SU-DHL-6 (cell line): ENCODE data around the gene TSPAN18.

Experiments used
- H2AFZ ChIP-seq: fragments of 200-600 bp; sonication (generic); 2 replicates; pipeline ENCODE4 v1.6.1; 2014; ENCODE audit warnings: low read depth, mild to moderate bottlenecking, moderate library complexity, mixed read lengths, antibody characterized with exemption, low read length; ENCODE audit not compliant: severe bottlenecking
- H3F3A ChIP-seq: fragments of 200-600 bp; shearing (Covaris generic); 2 replicates; pipeline ENCODE4 v1.6.0; 2016; ENCODE audit warnings: antibody characterized with exemption, mild to moderate bottlenecking; ENCODE audit not compliant: insufficient read depth
- H3K27ac ChIP-seq: fragments of 200-600 bp; sonication (generic); 2 replicates; pipeline ENCODE4 v1.5.1; 2016; ENCODE audit warnings: low read depth, mild to moderate bottlenecking, low read length, moderate library complexity, mixed read lengths
- H3K27me3 ChIP-seq: fragments of 200-600 bp; sonication (generic), shearing (Covaris generic); 2 replicates; pipeline ENCODE4 v1.6.0; 2014; ENCODE audit warnings: mild to moderate bottlenecking, low read length
- H3K36me3 ChIP-seq: fragments of 200-600 bp; sonication (generic); 2 replicates; pipeline ENCODE4 v1.6.1; 2014; ENCODE audit warnings: mild to moderate bottlenecking, low read length, mixed read lengths
- H3K4me2 ChIP-seq: fragments of 300-600, 200-600 bp; shearing (Covaris generic), sonication (generic); 2 replicates; pipeline ENCODE4 v1.6.0; 2014; ENCODE audit warnings: low read length, low read depth, mild to moderate bottlenecking; ENCODE audit not compliant: poor library complexity, severe bottlenecking
- H3K4me3 ChIP-seq: fragments of 200-600 bp; sonication (generic); 2 replicates; pipeline ENCODE4 v1.5.1; 2014; ENCODE audit warnings: antibody characterized with exemption, low read length, mild to moderate bottlenecking, mixed read lengths; ENCODE audit not compliant: insufficient read depth, poor library complexity, severe bottlenecking
- H3K79me2 ChIP-seq: fragments of 200-600 bp; sonication (generic); 2 replicates; pipeline ENCODE4 v1.6.1; 2014; ENCODE audit warnings: mild to moderate bottlenecking, low read length, moderate library complexity; ENCODE audit not compliant: insufficient read depth
- H3K9ac ChIP-seq: fragments of 200-600 bp; sonication (generic); 2 replicates; pipeline ENCODE4 v1.7.0; 2014; ENCODE audit warnings: mild to moderate bottlenecking, low read length
- H3K9me2 ChIP-seq: fragments of 200-600 bp; sonication (generic); replicated peaks from 2 replicates; pipeline ENCODE4 v1.6.1; 2014; ENCODE audit warnings: low read length; ENCODE audit not compliant: insufficient read depth
- H3K9me3 ChIP-seq: fragments of 200-600 bp; sonication (generic); 2 replicates; pipeline ENCODE4 v1.6.1; 2014; ENCODE audit warnings: low read length, mixed read lengths; ENCODE audit not compliant: insufficient read depth
- H4K20me1 ChIP-seq: fragments of 200-600 bp; sonication (generic); 2 replicates; pipeline ENCODE4 v1.6.1; 2014; ENCODE audit warnings: low read depth, mild to moderate bottlenecking, antibody characterized with exemption, low read length, moderate library complexity, mixed read lengths
- EZH2phosphoT487 ChIP-seq: fragments of 200-600 bp; sonication (generic), shearing (Covaris generic); conservative IDR thresholded peaks from 2 replicates; pipeline ENCODE4 v1.6.1; 2018; ENCODE audit warnings: mild to moderate bottlenecking, antibody characterized with exemption, low read length, moderate library complexity, mixed read lengths
- TF ChIP-seq, protein P1 (sequence below): fragments of 200-600 bp; sonication (generic); IDR thresholded peaks from one replicate; pipeline ENCODE4 v1.5.1; 2017; ENCODE audit warnings: antibody characterized with exemption, mild to moderate bottlenecking, low read length, moderate library complexity; ENCODE audit not compliant: insufficient read depth, poor library complexity, severe bottlenecking

TSPAN18 gene

GRCh38 chr11:44773351-44773965 is 46.7 kb downstream of the TSPAN18 start:
- no peak overlapping the region for H2AFZ ChIP-seq
- no peaks in the 10 kb centered on the region for H3K36me3 ChIP-seq
- no peak for TF ChIP-seq EZH2phosphoT487
- TF ChIP-seq, protein P1, sequence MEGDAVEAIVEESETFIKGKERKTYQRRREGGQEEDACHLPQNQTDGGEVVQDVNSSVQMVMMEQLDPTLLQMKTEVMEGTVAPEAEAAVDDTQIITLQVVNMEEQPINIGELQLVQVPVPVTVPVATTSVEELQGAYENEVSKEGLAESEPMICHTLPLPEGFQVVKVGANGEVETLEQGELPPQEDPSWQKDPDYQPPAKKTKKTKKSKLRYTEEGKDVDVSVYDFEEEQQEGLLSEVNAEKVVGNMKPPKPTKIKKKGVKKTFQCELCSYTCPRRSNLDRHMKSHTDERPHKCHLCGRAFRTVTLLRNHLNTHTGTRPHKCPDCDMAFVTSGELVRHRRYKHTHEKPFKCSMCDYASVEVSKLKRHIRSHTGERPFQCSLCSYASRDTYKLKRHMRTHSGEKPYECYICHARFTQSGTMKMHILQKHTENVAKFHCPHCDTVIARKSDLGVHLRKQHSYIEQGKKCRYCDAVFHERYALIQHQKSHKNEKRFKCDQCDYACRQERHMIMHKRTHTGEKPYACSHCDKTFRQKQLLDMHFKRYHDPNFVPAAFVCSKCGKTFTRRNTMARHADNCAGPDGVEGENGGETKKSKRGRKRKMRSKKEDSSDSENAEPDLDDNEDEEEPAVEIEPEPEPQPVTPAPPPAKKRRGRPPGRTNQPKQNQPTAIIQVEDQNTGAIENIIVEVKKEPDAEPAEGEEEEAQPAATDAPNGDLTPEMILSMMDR: no peak
- H3F3A ChIP-seq: no peaks in the 10 kb centered on the region
- no peaks in the 10 kb centered on the region for H3K27me3 ChIP-seq
- H3K79me2 ChIP-seq: no peaks in the 10 kb centered on the region
- H3K9me2 ChIP-seq: no peaks in the 10 kb centered on the region
- H3K9me3 ChIP-seq: no peaks in the 10 kb centered on the region
- no peak overlapping the region for H3K4me3 ChIP-seq
- H3K9ac ChIP-seq: no peak overlapping the region
- H4K20me1 ChIP-seq: no peaks in the 10 kb centered on the region
- no peak overlapping the region for H3K4me2 ChIP-seq
- no peak overlapping the region for H3K27ac ChIP-seq

DNA sequence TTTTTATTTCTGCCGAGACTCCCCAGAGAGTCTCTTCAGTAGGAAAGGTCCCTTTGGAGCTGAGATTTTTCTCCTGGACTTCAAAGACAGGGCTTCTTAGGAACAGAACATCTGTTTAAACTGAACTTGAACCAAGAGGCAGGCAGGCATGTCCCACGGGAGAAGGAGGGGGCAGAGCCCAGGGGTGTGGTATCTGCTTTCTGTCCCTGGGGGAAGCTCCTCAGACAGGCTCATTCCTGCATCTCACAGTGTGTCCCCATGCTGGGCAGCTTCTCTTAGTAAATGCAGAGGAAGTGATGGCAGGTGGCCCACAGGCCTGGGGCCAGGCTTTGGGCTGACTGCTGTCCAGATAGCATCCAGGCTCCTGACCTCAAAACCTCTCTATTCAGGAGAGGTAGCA is 47.3 kb downstream of the TSPAN18 start:
- Histone ChIP-seq H4K20me1 (no peaks in the 10 kb centered on the region), H3K4me3 (no peak overlapping the region), H3K36me3 (no peaks in the 10 kb centered on the region), H3K9me2 (no peaks in the 10 kb centered on the region), H3K27me3 (no peaks in the 10 kb centered on the region), H3F3A (no peaks in the 10 kb centered on the region), H2AFZ (no peak overlapping the region), H3K27ac (no peak overlapping the region), H3K9me3 (no peaks in the 10 kb centered on the region), H3K79me2 (no peaks in the 10 kb centered on the region), H3K4me2 (no peak overlapping the region), H3K9ac (no peak overlapping the region)
- TF ChIP-seq, protein P1: no peak
- TF ChIP-seq EZH2phosphoT487: no peak

- Histone ChIP-seq H3F3A (no peaks in the 10 kb centered on the region), H3K4me2 (no peak overlapping the region), H3K9ac (no peak overlapping the region), H3K4me3 (no peak overlapping the region), H4K20me1 (no peaks in the 10 kb centered on the region), H3K36me3 (no peaks in the 10 kb centered on the region), H3K9me3 (no peaks in the 10 kb centered on the region), H3K79me2 (no peaks in the 10 kb centered on the region), H3K27me3 (no peaks in the 10 kb centered on the region), H3K27ac (no peak overlapping the region), H3K9me2 (no peaks in the 10 kb centered on the region), H2AFZ (no peak overlapping the region)
- no peak for TF ChIP-seq EZH2phosphoT487
- TF ChIP-seq, protein P1: no peak
These were observed 48.0 kb downstream of the TSPAN18 start for GRCh38 chr11:44774731-44775130.
